ENCODE data around the gene AQP2.

The AQP2 gene

GRCh38 chr12:49943625-49943960 lies 6.9 kb upstream of the AQP2 start:
- no peak overlapping the region for H3K4me3 ChIP-seq (ENCODE audit: control insufficient read depth, low read depth, low read length)
- TF ChIP-seq CTCF (IDR thresholded peaks at IDR 0.05; ENCODE audit: control insufficient read depth, insufficient read depth, low read depth, low read length, missing control alignments): no peak
- no peak for DNase-seq (ENCODE audit: low read depth)

- no peak overlapping the region for H3K4me3 ChIP-seq (ENCODE audit: control insufficient read depth, low read depth, low read length)
- DNase-seq (ENCODE audit: low read depth): no peak
- TF ChIP-seq CTCF (IDR thresholded peaks at IDR 0.05; ENCODE audit: control insufficient read depth, insufficient read depth, low read depth, low read length, missing control alignments): no peak
Measured at GRCh38 chr12:49944046-49944445, 6.5 kb upstream of the AQP2 start.

- no peak for TF ChIP-seq CTCF (IDR thresholded peaks at IDR 0.05; ENCODE audit: control insufficient read depth, insufficient read depth, low read depth, low read length, missing control alignments)
Measured at GRCh38 chr12:49944718-49945117, 5.8 kb upstream of the AQP2 start.

GRCh38 chr12:49945394-49946080 lies 5.0 kb upstream of the AQP2 start:
- H3K4me3 ChIP-seq (ENCODE audit: control insufficient read depth, low read depth, low read length): no peak overlapping the region
- DNase-seq (ENCODE audit: low read depth): peak; percentile 21

More at GRCh38 chr12:49944718-49945117, 5.8 kb upstream of the AQP2 start:
- DNase-seq (ENCODE audit: low read depth): no peak
- no peak overlapping the region for H3K4me3 ChIP-seq (ENCODE audit: control insufficient read depth, low read depth, low read length)

GRCh38 chr12:49946086-49946485 lies 4.5 kb upstream of the AQP2 start:
- H3K4me3 ChIP-seq (ENCODE audit: control insufficient read depth, low read depth, low read length): no peak overlapping the region
- no peak for DNase-seq (ENCODE audit: low read depth)

More at GRCh38 chr12:49945394-49946080, 5.0 kb upstream of the AQP2 start:
- TF ChIP-seq CTCF (IDR thresholded peaks at IDR 0.05; ENCODE audit: control insufficient read depth, insufficient read depth, low read depth, low read length, missing control alignments): peak; percentile 96

GRCh38 chr12:49946497-49946896 lies 4.0 kb upstream of the AQP2 start:
- no peak for DNase-seq (ENCODE audit: low read depth)
- TF ChIP-seq CTCF (IDR thresholded peaks at IDR 0.05; ENCODE audit: control insufficient read depth, insufficient read depth, low read depth, low read length, missing control alignments): no peak
- H3K4me3 ChIP-seq (ENCODE audit: control insufficient read depth, low read depth, low read length): no peak overlapping the region

More at GRCh38 chr12:49946086-49946485, 4.5 kb upstream of the AQP2 start:
- TF ChIP-seq CTCF (IDR thresholded peaks at IDR 0.05; ENCODE audit: control insufficient read depth, insufficient read depth, low read depth, low read length, missing control alignments): no peak
